ENCODE measurements around the gene ROR1. TPM values are rescaled to one million over a fixed set of nuclear protein-coding genes. Genes with fewer than 3 reads are reported as not detected.

ROR1 gene
- total and polyA plus RNA-seq, 2 of the 13 experiments (the other 11 are each of a cell fraction or from before 2014, with no cell fraction given) = 0.58 to 2.3 TPM

DNA sequence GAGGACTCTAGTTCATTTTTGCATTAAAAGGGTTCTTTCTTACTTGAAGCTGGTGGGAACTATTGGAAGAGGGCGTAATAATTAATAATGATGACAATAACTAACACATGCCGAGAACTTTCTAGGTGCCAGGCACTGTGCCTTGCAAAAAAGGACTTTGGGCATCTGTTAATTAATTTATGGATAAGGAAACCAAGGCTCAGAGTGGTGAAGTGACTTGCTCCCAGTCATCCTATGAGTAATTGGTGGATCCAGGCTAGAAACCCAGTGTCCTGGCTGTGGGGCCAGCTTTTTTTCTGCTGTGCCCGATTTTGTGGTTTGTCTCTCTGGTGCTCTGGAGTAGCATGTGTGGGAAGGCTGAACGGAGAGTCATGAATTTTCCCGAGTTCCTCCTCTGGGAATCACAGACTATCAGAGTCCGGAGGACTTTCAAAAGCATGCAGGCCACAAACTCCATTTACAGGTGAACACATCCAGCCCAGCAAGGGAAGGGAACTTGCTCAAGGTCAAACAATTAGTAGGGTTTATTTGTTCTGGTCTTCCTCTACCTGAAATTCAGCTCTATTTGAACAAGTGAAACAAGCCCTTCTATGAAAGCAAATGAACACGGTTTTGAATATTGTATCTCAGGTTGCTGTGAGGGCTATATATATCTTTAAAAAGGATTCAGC lies 23.4 kb downstream of the ROR1 start:
- Histone ChIP-seq H2AFZ (ENCODE audit: low read length) (no peak overlapping the region), H3K4me3 (replicated peaks in 1 of 3; ENCODE audit: insufficient read depth in 1 of 3, low read depth in 2 of 3, low read length in 3 of 3) (no peak overlapping the region), H3K4me2 (ENCODE audit: low read depth, low read length) (no peak overlapping the region), H3K9ac (ENCODE audit: insufficient read depth, low read depth, low read length) (no peak overlapping the region), H3K36me3 (replicated peaks in 1 of 2; ENCODE audit: control insufficient read depth in 1 of 2, insufficient read depth in 2 of 2, low read length in 2 of 2) (no peaks in the 10 kb centered on the region), H3K9me3 (ENCODE audit: low read length) (no peaks in the 10 kb centered on the region), H3K4me1 (ENCODE audit: insufficient read depth, low read length) (peaks cover 13% of the 10 kb centered on the region), H3K27ac (ENCODE audit: extremely low read length, insufficient read depth, low read length) (no peak overlapping the region), H4K20me1 (ENCODE audit: insufficient read depth, low read length) (no peaks in the 10 kb centered on the region), H3K79me2 (ENCODE audit: insufficient read depth, low read length) (no peaks in the 10 kb centered on the region), H3K27me3 (ENCODE audit: control insufficient read depth in 1 of 2, insufficient read depth in 2 of 2, low read length in 2 of 2) (no peaks in the 10 kb centered on the region)
- peak; percentile 9 for DNase-seq (ENCODE audit: low spot score)
- POLR2A ChIA-PET = no interaction called here
- CTCF ChIA-PET (ENCODE audit: low intra/inter-chr PET ratio, low total read pairs) = no interaction called here
- ATAC-seq = peak; percentile 63
- 28% methylated on average over 7 of the region's 7 CpGs for WGBS (ENCODE audit: low lambda C conversion rate)
- TF ChIP-seq ZFP1 (CRISPR knock-in tag; IDR thresholded peaks at IDR 0.05) (no peak), ZNF879 (CRISPR knock-in tag; IDR thresholded peaks at IDR 0.05) (no peak), ZNF264 (CRISPR knock-in tag; IDR thresholded peaks at IDR 0.05) (peak; percentile 99)
- no peak for FAIRE-seq
- no TSS peak for BruUV-seq (replicated peaks)
- intact Hi-C loops (cut with micrococcal nuclease; ENCODE audit: unreplicated experiment) = no loop called here
- in situ Hi-C loops (cut with HindIII; ENCODE audit: extremely low pct_ligation_motif_present, low pct_unique_long_range_greater_than_20kb) = no loop called here

DNA sequence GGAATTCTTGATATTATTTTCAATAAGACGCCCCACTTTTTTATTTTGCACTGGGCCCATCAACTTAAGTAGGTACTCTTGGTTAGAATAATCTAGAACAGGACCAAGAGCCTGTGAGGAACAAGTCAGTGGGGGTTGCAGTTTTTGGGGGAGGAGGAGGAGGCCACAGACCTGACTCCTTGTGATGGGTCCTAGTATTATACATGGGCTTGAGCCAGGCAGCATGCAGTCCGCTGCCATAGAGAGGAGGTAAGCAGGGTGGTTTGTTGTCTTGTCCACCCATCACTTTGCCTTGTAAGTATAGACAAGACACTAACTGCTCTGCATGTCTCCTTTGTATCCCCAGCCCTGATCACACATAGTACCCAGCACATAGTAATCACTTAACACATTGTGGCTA lies 24.5 kb downstream of the ROR1 start:
- 96% methylated on average over 1 of the region's 2 CpGs for WGBS (ENCODE audit: low lambda C conversion rate)
- Histone ChIP-seq H2AFZ (ENCODE audit: low read length) (no peak overlapping the region), H3K4me1 (ENCODE audit: insufficient read depth, low read length) (peaks cover 13% of the 10 kb centered on the region), H3K4me2 (ENCODE audit: low read depth, low read length) (no peak overlapping the region), H3K27ac (ENCODE audit: extremely low read length, insufficient read depth, low read length) (no peak overlapping the region), H3K9ac (ENCODE audit: insufficient read depth, low read depth, low read length) (no peak overlapping the region), H3K9me3 (ENCODE audit: low read length) (no peaks in the 10 kb centered on the region), H3K36me3 (replicated peaks in 1 of 2; ENCODE audit: control insufficient read depth in 1 of 2, insufficient read depth in 2 of 2, low read length in 2 of 2) (no peaks in the 10 kb centered on the region), H3K27me3 (ENCODE audit: control insufficient read depth in 1 of 2, insufficient read depth in 2 of 2, low read length in 2 of 2) (no peaks in the 10 kb centered on the region), H3K4me3 (replicated peaks in 1 of 3; ENCODE audit: insufficient read depth in 1 of 3, low read depth in 2 of 3, low read length in 3 of 3) (no peak overlapping the region), H3K79me2 (ENCODE audit: insufficient read depth, low read length) (no peaks in the 10 kb centered on the region), H4K20me1 (ENCODE audit: insufficient read depth, low read length) (no peaks in the 10 kb centered on the region)
- intact Hi-C loops (cut with micrococcal nuclease; ENCODE audit: unreplicated experiment) (no loop called here), in situ Hi-C loops (cut with HindIII; ENCODE audit: extremely low pct_ligation_motif_present, low pct_unique_long_range_greater_than_20kb) (no loop called here)
- DNase-seq (ENCODE audit: low spot score) (no peak), FAIRE-seq (no peak), ATAC-seq (no peak)
- TF ChIP-seq, protein P1, sequence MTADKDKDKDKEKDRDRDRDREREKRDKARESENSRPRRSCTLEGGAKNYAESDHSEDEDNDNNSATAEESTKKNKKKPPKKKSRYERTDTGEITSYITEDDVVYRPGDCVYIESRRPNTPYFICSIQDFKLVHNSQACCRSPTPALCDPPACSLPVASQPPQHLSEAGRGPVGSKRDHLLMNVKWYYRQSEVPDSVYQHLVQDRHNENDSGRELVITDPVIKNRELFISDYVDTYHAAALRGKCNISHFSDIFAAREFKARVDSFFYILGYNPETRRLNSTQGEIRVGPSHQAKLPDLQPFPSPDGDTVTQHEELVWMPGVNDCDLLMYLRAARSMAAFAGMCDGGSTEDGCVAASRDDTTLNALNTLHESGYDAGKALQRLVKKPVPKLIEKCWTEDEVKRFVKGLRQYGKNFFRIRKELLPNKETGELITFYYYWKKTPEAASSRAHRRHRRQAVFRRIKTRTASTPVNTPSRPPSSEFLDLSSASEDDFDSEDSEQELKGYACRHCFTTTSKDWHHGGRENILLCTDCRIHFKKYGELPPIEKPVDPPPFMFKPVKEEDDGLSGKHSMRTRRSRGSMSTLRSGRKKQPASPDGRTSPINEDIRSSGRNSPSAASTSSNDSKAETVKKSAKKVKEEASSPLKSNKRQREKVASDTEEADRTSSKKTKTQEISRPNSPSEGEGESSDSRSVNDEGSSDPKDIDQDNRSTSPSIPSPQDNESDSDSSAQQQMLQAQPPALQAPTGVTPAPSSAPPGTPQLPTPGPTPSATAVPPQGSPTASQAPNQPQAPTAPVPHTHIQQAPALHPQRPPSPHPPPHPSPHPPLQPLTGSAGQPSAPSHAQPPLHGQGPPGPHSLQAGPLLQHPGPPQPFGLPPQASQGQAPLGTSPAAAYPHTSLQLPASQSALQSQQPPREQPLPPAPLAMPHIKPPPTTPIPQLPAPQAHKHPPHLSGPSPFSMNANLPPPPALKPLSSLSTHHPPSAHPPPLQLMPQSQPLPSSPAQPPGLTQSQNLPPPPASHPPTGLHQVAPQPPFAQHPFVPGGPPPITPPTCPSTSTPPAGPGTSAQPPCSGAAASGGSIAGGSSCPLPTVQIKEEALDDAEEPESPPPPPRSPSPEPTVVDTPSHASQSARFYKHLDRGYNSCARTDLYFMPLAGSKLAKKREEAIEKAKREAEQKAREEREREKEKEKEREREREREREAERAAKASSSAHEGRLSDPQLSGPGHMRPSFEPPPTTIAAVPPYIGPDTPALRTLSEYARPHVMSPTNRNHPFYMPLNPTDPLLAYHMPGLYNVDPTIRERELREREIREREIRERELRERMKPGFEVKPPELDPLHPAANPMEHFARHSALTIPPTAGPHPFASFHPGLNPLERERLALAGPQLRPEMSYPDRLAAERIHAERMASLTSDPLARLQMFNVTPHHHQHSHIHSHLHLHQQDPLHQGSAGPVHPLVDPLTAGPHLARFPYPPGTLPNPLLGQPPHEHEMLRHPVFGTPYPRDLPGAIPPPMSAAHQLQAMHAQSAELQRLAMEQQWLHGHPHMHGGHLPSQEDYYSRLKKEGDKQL (CRISPR knock-in tag; IDR thresholded peaks at IDR 0.05; ENCODE audit: low read depth) = no peak
- no peak for TF ChIP-seq ATRX (CRISPR knock-in tag; IDR thresholded peaks at IDR 0.05; ENCODE audit: borderline replicate concordance)
- TF ChIP-seq PAX8 (CRISPR knock-in tag; IDR thresholded peaks at IDR 0.05; ENCODE audit: borderline replicate concordance) = no peak
- no peak for TF ChIP-seq FOXO1 (CRISPR knock-in tag; IDR thresholded peaks at IDR 0.05)
- TF ChIP-seq KLF13 (CRISPR knock-in tag; IDR thresholded peaks at IDR 0.05) = no peak
- TF ChIP-seq RNF2 (conservative IDR thresholded peaks at IDR 0.05; ENCODE audit: low read depth) = no peak
- TF ChIP-seq, protein P2, sequence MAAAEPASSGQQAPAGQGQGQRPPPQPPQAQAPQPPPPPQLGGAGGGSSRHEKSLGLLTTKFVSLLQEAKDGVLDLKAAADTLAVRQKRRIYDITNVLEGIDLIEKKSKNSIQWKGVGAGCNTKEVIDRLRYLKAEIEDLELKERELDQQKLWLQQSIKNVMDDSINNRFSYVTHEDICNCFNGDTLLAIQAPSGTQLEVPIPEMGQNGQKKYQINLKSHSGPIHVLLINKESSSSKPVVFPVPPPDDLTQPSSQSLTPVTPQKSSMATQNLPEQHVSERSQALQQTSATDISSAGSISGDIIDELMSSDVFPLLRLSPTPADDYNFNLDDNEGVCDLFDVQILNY (CRISPR knock-in tag; conservative IDR thresholded peaks at IDR 0.05) = no peak
- TF ChIP-seq MATR3 (CRISPR knock-in tag; IDR thresholded peaks at IDR 0.05) = no peak
- TF ChIP-seq ZNF431 (CRISPR knock-in tag; IDR thresholded peaks at IDR 0.05; ENCODE audit: borderline replicate concordance, low read depth) = no peak
- no peak for TF ChIP-seq POLR2AphosphoS5 (IDR thresholded peaks at IDR 0.05; ENCODE audit: low read depth, low read length)
- ChIA-PET POLR2A (no interaction called here), CTCF (ENCODE audit: low intra/inter-chr PET ratio, low total read pairs) (no interaction called here)
- no TSS peak for BruUV-seq (replicated peaks)

Measured in HepG2 (cell line).